ELR (cell line): ENCODE results near the gene PLAGL1.
"Not testable (repeated sequence)": the region's sequence is repeated elsewhere in the genome, so short reads cannot be mapped to it uniquely, and the experiment has no call there.

ENCODE experiments used
- DNase-seq: peaks from one replicate; pipeline ENCODE4 v3.0.0-alpha.2; 2015; ENCODE audit warnings: low read depth

Gene PLAGL1

GRCh38 chr6:143937668-143937970 is 70.4 kb downstream of the PLAGL1 start:
- no peak for DNase-seq

- DNase-seq, result no peak
Observed at GRCh38 chr6:143936778-143937667, 71.0 kb downstream of the PLAGL1 start.

- no peak for DNase-seq
Observed at GRCh38 chr6:143936347-143936746, 71.7 kb downstream of the PLAGL1 start.

GRCh38 chr6:143934867-143935266 is 73.2 kb downstream of the PLAGL1 start:
- DNase-seq, result no peak

- DNase-seq, result no peak
Observed at GRCh38 chr6:143934331-143934730, 73.7 kb downstream of the PLAGL1 start.

GRCh38 chr6:143929975-143930374 is 78.1 kb downstream of the PLAGL1 start:
- DNase-seq, result no peak

- DNase-seq, result no peak
Observed at GRCh38 chr6:143928853-143929252, 79.2 kb downstream of the PLAGL1 start.

- DNase-seq, result not testable (repeated sequence)
Observed at GRCh38 chr6:143917026-143917425, 91.0 kb downstream of the PLAGL1 start.

- DNase-seq, result no peak
Observed at GRCh38 chr6:143912671-143913070, 95.4 kb downstream of the PLAGL1 start.

- no peak for DNase-seq
Observed at GRCh38 chr6:143911028-143911427, 97.0 kb downstream of the PLAGL1 start.

GRCh38 chr6:143902827-143903226 is 105.2 kb downstream of the PLAGL1 start:
- DNase-seq, result no peak

GRCh38 chr6:143901885-143902750 is 105.9 kb downstream of the PLAGL1 start:
- DNase-seq, result no peak

- no peak for DNase-seq
Observed at GRCh38 chr6:143900358-143900757, 107.7 kb downstream of the PLAGL1 start.

- DNase-seq, result no peak
Observed at GRCh38 chr6:143896126-143896860, 111.8 kb downstream of the PLAGL1 start.

- no peak for DNase-seq
Observed at GRCh38 chr6:143894655-143895054, 113.4 kb downstream of the PLAGL1 start.
